IPS DF 6.9 (cell line): Measurements from ENCODE around the gene HARBI1.

ENCODE experiments used
- DNase-seq: peaks from one replicate; pipeline ENCODE4 v3.0.0-alpha.2; 2013; ENCODE audit warnings: low read depth, low spot score
- H3K27ac ChIP-seq: one replicate; pipeline ENCODE4 v1.5.1; 2013; ENCODE audit warnings: low read length, control low read depth
- H3K27me3 ChIP-seq: 2 replicates; pipeline ENCODE4 v1.6.1; 2013; ENCODE audit warnings: mild to moderate bottlenecking, low read length; ENCODE audit not compliant: control insufficient read depth, insufficient read depth
- H3K36me3 ChIP-seq: 2 replicates; pipeline ENCODE4 v1.6.1; 2013; ENCODE audit warnings: low read length; ENCODE audit not compliant: control insufficient read depth, insufficient read depth
- H3K4me1 ChIP-seq: 2 replicates; pipeline ENCODE4 v1.6.1; 2013; ENCODE audit warnings: low read length; ENCODE audit not compliant: control insufficient read depth, insufficient read depth
- H3K4me3 ChIP-seq: 2 replicates; pipeline ENCODE4 v1.5.1; 2013; ENCODE audit warnings: mild to moderate bottlenecking, low read length
- H3K9me3 ChIP-seq: 2 replicates; pipeline ENCODE4 v1.6.1; 2013; ENCODE audit warnings: low read length, inconsistent platforms; ENCODE audit not compliant: control insufficient read depth, insufficient read depth
- WGBS: extraction: QIAGEN DNeasy Blood & Tissue Kit; methylation state at CpG from one replicate; pipeline ENCODE4 v1.1.7; 2013; ENCODE audit warnings: mixed read lengths, missing lambda C conversion rate; ENCODE audit not compliant: insufficient read length, insufficient coverage; 5-methylcytosine and 5-hydroxymethylcytosine counted together

The HARBI1 gene

DNA sequence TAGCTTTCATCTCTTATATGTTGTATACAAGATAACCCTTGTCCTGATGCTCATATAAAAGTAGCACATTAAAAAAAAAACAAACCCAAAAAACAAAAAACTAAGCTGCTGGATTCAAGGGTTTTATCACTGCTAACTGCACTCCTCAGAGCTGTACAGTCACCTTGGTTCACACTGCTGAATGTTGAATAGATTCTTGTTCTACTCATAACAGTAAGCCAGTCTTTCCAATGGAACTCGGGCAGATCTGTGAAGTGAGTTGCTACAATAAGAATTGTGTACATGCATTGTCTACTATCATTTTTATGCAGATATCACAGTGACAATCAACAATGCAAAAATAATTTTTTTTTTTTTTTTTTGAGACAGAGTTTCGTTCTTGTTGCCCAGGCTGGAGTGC lies 4.7 kb downstream of the HARBI1 start:
- Histone ChIP-seq H3K36me3 (no peaks in the 10 kb centered on the region), H3K4me3 (no peak overlapping the region), H3K4me1 (no peaks in the 10 kb centered on the region), H3K9me3 (no peaks in the 10 kb centered on the region), H3K27me3 (no peaks in the 10 kb centered on the region), H3K27ac (no peak overlapping the region)
- no peak for DNase-seq
- no CpG with 5 or more reads among the region's 2 CpGs for WGBS

DNA sequence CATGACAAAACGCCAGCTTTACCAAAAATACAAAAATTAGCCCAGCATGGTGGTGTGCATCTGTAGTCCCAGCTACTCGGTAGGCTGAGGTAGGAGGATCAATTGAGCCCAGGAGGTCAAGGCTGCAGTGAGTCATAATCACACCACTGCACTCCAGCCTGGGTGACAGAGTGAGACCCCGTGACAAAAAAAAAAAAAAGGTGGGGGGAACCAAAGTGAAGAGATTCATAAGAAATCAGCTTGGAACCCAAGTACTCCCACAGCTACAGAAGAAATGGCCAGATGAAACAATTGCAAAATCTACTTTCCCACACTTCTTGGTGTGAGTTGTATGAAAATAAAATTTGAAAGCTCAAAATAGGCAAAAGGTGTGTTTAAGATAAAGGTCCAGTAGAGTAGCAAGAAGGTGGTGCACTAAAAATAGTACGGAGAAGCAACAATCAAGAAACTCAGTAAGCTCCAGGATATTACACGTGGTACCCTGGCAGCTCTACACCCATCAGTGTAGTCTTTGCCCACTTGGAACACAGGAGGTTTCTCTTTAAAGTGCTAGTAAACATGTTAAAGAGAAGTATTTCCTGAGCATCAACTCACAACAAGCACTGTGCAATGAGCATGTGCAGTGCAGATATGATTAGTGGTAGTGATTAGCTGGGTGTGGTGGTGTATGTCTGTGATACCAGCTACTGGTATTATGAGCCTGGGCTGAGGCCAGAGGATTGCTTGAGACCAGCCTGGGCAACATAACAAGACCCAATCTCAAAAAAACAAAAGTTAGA lies 5.3 kb downstream of the HARBI1 start:
- no peak for DNase-seq
- H3K27ac ChIP-seq = no peak overlapping the region
- no peaks in the 10 kb centered on the region for H3K4me1 ChIP-seq
- H3K4me3 ChIP-seq = no peak overlapping the region
- H3K36me3 ChIP-seq = no peaks in the 10 kb centered on the region
- no peaks in the 10 kb centered on the region for H3K9me3 ChIP-seq
- WGBS = no CpG with 5 or more reads among the region's 5 CpGs
- H3K27me3 ChIP-seq = no peaks in the 10 kb centered on the region

DNA sequence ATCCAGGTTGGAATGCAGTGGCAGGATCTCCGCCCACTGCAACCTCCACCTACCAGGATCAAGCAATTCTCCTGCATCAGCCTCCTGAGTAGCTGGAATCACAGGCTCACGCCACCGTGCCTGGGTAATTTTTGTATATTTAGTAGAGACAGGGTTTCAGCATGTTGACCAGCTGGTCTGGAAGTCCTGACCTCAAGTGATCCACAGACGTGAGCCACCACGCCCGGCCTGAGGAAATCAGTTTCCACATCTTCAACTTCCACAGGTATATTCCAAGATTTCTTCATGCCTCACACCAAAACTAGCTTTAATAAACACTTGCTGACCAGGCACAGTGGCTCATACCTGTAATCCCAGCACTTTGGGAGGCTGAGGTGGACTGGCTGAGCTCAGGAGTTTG lies 7.6 kb downstream of the HARBI1 start:
- no peak overlapping the region for H3K4me3 ChIP-seq
- no peaks in the 10 kb centered on the region for H3K4me1 ChIP-seq
- no CpG with 5 or more reads among the region's 6 CpGs for WGBS
- H3K27me3 ChIP-seq = no peaks in the 10 kb centered on the region
- no peaks in the 10 kb centered on the region for H3K36me3 ChIP-seq
- no peak overlapping the region for H3K27ac ChIP-seq
- DNase-seq = no peak
- no peaks in the 10 kb centered on the region for H3K9me3 ChIP-seq

DNA sequence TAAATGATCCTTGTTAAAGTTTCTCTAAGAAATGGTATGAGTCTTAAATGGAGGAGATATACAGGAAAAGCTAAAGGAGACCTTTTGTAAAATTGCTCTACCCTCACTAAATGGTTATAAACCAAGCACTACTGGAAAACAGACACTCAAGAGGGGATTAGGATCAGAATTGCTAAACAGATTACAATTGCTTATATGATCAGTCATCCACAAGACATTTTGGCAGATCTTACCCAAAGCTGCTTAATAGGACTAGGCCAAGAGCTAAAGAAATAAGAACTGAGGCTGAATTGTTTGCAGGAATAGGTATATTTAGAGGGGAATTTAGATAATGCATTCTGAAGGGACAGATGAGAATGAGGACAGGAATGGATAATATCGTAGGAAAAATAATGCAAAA lies 9.5 kb downstream of the HARBI1 start:
- Histone ChIP-seq H3K36me3 (no peaks in the 10 kb centered on the region), H3K4me1 (no peaks in the 10 kb centered on the region), H3K4me3 (no peak overlapping the region), H3K9me3 (no peaks in the 10 kb centered on the region), H3K27ac (no peak overlapping the region), H3K27me3 (no peaks in the 10 kb centered on the region)
- DNase-seq = no peak
- WGBS = 100% methylated on average over 1 of the region's 1 CpG

DNA sequence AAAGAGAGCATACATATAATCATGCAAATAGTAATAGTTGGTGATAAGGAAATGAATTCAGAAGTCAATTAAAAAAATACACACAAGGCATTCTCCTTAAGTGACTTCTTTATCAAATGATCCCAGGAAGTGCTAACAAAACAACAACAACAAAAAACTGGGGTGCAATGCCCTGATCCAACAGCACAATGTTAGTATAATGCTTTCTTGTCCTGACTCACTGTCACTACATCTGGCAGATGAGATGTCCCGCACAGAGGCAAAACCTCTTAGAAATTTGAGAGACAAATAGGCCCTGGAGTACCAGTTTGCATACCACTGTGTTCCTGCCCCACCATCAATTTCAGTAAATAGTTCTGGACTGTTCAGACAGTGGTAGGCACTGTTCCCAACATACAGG lies 12.2 kb downstream of the HARBI1 start:
- Histone ChIP-seq H3K27me3 (no peaks in the 10 kb centered on the region), H3K4me3 (no peak overlapping the region), H3K36me3 (no peaks in the 10 kb centered on the region), H3K27ac (no peak overlapping the region), H3K9me3 (no peaks in the 10 kb centered on the region), H3K4me1 (no peaks in the 10 kb centered on the region)
- DNase-seq = no peak
- WGBS = no CpG with 5 or more reads among the region's 1 CpG

DNA sequence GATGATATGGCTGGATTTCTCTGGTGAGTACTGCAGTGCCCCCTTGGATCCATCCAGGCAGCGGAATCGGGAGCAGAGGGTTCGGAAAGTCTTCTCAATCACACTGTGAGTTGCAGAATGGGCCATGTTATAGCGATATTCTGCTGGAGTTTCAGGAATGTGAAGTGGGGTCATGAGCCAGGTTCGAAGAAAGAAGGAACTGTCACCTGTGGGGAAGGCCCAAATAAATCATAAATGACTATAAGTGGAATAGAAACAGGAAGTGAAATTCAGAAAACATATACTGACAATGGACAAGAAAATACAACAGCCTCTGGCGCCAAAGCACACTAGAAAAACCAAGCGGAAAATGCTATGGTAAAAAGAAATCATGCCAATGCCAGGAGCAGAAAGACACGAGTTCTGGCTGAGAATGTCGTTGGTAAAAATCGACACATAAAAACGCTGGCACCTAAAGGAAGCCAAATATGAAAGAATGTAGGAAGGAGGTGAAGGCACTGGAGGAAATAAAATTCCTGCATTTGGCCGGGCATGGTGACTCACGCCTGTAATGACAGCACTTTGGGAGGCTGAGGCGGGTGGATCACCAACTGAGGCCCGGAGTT lies 13.2 kb downstream of the HARBI1 start:
- no peak for DNase-seq
- H3K27me3 ChIP-seq = no peaks in the 10 kb centered on the region
- H3K4me3 ChIP-seq = no peak overlapping the region
- WGBS = no CpG with 5 or more reads among the region's 15 CpGs
- no peaks in the 10 kb centered on the region for H3K4me1 ChIP-seq
- no peaks in the 10 kb centered on the region for H3K36me3 ChIP-seq
- no peak overlapping the region for H3K27ac ChIP-seq
- no peaks in the 10 kb centered on the region for H3K9me3 ChIP-seq

DNA sequence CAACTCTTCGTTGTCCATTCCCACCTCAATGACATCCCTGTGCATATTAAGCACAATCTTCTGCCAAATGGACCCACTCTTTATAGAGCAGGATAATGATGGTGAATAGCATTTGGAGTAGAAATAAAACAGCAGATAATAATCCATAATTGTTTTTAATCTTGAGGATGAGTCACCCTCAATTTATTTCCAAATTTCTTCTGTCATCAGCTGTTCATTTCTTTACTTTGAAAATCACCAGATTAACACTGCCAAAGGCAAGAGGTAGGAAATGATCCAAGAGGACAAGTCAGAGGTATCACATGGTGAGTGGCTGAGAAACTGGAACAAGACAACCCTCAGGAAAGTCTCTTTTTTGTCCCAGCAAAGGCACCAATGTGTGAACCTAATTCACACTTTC lies 15.9 kb downstream of the HARBI1 start:
- Histone ChIP-seq H3K9me3 (no peaks in the 10 kb centered on the region), H3K36me3 (no peaks in the 10 kb centered on the region)
- no CpG with 5 or more reads among the region's 1 CpG for WGBS

DNA sequence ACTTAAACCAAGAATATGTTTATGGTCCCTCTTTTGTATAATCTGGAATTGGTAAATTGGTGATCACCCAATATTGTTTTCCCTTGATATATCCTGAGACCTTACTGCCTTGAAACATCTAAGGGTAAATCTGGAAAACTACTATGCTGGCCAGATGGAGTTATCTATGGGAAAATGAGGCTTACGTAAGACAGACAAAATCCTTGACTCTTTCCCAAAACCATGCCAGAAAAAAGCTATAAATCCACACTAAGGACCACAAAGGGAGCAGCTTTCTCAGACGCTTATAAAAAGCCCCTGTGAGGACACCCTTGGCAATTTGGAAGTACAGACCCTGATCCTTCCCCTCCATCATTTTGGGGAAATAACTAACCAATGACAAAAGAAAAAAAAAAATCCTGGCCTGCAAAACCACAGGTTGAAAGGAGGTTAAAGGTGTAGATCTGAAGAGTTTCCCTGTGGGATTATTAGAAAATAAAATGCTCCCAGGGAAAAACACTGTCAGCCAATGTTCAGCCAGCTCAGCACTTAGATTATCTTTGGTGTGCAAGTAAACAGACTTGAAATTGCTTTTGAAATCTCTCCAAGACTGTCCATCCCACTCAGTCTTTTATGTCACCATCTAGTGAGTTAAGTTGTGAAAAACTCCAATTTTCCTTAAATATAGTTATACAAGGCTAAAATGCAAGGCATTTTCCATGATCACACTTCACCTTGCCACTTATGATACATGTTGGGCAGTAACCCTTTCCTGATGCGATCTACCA lies 16.6 kb downstream of the HARBI1 start:
- Histone ChIP-seq H3K27me3 (no peaks in the 10 kb centered on the region), H3K36me3 (no peaks in the 10 kb centered on the region), H3K9me3 (no peaks in the 10 kb centered on the region), H3K4me3 (no peak overlapping the region), H3K27ac (no peak overlapping the region), H3K4me1 (no peaks in the 10 kb centered on the region)
- DNase-seq = no peak
- WGBS = no CpG with 5 or more reads among the region's 3 CpGs

More for the DNA sequence above, 15.9 kb downstream of the HARBI1 start:
- no peaks in the 10 kb centered on the region for H3K27me3 ChIP-seq
- H3K27ac ChIP-seq = no peak overlapping the region
- DNase-seq = no peak
- H3K4me1 ChIP-seq = no peaks in the 10 kb centered on the region
- no peak overlapping the region for H3K4me3 ChIP-seq

DNA sequence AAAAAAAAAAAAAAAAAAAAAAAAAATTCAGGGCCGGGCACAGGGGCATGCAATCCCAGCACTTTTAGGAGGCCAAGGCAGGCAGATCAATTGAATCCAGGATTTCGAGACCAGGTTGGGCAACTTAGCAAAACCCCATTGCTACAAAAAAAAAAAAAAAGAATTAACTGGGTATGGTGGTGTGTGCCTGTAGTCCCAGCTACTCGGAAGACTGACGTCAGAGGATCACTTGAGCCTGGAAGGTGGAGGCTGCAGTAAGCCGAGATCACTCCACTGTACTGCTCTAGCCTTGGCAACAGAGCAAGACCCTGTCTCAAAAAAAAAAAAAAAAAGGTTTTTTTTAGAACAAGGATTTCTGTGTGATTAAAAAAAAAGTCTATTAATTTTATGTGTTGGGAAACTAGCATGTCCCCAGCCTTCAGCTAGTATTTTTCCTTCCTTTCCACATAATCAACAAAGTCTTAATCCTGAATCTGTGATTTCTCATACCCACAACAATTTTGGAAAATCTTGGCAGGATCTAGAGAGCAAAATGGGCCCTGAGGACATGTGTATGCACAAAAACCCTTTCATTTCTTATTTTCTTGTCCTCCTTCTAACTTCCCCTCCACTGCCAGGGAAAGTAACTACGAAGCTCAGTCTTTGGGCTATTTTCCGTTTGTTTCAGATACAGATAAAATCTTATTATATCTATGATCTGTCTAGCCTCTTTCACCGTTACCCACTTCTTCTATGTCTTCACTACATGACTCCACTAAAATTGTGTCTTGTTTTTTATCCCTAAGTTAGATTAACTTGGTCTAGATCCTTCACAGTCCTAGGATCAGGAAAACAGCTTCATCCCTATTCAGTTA lies 17.5 kb downstream of the HARBI1 start:
- no peak overlapping the region for H3K4me3 ChIP-seq
- no peaks in the 10 kb centered on the region for H3K4me1 ChIP-seq
- no peak overlapping the region for H3K27ac ChIP-seq
- no peaks in the 10 kb centered on the region for H3K36me3 ChIP-seq
- H3K27me3 ChIP-seq = no peaks in the 10 kb centered on the region
- no peak for DNase-seq
- no peaks in the 10 kb centered on the region for H3K9me3 ChIP-seq
- whole genome bisulfite sequencing = no CpG with 5 or more reads among the region's 8 CpGs

DNA sequence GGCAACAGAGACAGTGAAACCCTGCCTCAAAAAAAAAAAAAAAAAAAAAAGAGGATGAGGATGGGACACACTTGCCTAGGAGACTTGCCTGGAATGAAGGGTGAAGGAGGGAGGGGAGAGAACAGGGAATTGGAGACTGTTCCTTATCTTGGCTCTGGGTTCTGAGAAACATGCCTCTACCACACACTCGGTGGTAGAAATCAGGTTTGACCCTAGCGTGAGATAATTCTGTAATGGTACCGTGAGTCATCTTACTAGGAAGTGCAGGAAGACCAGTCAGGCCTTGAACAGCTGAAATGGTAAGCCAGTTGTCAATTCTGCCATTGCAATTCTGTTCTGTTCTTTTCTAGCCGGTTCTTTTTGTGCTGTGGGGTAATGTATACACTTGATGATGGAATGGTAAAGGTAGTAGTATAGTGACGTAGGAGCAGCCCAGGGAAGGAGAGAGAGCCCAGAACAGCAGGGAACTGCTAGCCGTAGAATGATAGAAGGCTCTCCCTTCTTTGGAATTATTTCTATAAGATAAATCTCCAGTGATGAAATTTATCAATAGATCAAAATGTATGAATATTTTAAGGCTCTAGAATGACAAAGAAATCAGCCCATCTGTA lies 19.3 kb downstream of the HARBI1 start:
- H3K27me3 ChIP-seq = no peaks in the 10 kb centered on the region
- no peak overlapping the region for H3K4me3 ChIP-seq
- no peak for DNase-seq
- H3K27ac ChIP-seq = no peak overlapping the region
- no peaks in the 10 kb centered on the region for H3K36me3 ChIP-seq
- H3K4me1 ChIP-seq = no peaks in the 10 kb centered on the region
- no CpG with 5 or more reads among the region's 6 CpGs for WGBS
- H3K9me3 ChIP-seq = no peaks in the 10 kb centered on the region
